SU-DHL-6 (cell line): Measurements from ENCODE around the gene B3GNT8.

ENCODE experiments used
- EZH2phosphoT487 ChIP-seq: fragments of 200-600 bp; sonication (generic), shearing (Covaris generic); conservative IDR thresholded peaks from 2 replicates; pipeline ENCODE4 v1.6.1; 2018; ENCODE audit warnings: mild to moderate bottlenecking, antibody characterized with exemption, low read length, moderate library complexity, mixed read lengths
- TF ChIP-seq, protein P1 (sequence below): fragments of 200-600 bp; sonication (generic); IDR thresholded peaks from one replicate; pipeline ENCODE4 v1.5.1; 2017; ENCODE audit warnings: antibody characterized with exemption, mild to moderate bottlenecking, low read length, moderate library complexity; ENCODE audit not compliant: insufficient read depth, poor library complexity, severe bottlenecking

DNA sequence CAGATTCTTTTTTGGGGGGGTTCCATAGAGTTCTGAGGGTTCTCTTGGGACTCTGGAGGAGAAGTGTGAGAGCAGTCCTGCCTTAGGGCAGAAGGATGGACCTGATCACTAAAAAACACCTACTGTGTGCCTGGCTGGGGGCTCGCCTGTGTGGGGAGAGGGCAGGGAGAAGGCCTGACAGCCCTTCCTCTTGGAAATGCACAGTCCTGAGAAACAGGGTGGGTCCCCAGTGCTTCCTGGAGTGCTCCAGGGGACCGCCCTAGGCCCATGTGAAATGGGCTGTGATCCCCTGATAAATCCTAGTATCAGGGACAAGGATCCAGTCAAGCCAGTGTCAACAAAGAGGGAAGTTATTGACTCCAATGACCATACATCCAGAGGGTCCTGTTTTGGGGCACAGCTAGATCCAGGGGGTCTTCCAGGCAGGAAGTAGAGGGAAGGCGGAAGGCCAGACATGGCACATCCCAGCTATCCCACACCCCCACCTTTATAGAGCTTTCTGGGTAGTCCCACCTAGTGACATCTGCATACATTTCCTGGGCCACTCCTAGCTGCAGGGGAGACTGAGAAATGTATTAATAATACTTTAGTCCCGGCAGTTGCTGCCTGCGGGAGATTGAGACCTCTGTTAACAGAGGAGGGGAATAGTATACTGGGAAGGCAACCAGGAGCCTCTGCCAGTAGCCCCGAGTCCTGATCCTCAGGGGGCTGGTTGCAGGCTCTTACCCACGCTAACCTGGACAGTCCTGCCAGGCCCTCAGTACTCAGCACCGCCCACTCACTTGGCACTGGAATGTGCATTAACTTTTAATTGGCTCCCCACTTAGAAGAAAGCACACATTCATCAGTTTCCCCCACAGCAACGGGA is 15.8 kb downstream of the B3GNT8 start:
- TF ChIP-seq, protein P1, sequence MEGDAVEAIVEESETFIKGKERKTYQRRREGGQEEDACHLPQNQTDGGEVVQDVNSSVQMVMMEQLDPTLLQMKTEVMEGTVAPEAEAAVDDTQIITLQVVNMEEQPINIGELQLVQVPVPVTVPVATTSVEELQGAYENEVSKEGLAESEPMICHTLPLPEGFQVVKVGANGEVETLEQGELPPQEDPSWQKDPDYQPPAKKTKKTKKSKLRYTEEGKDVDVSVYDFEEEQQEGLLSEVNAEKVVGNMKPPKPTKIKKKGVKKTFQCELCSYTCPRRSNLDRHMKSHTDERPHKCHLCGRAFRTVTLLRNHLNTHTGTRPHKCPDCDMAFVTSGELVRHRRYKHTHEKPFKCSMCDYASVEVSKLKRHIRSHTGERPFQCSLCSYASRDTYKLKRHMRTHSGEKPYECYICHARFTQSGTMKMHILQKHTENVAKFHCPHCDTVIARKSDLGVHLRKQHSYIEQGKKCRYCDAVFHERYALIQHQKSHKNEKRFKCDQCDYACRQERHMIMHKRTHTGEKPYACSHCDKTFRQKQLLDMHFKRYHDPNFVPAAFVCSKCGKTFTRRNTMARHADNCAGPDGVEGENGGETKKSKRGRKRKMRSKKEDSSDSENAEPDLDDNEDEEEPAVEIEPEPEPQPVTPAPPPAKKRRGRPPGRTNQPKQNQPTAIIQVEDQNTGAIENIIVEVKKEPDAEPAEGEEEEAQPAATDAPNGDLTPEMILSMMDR, result no peak
- TF ChIP-seq EZH2phosphoT487, result no peak
